ENCODE measurements around the gene RADIL.
A peak's percentile ranks its signal among the peaks of the same experiment; 100 is the strongest.

The RADIL gene, protein sequence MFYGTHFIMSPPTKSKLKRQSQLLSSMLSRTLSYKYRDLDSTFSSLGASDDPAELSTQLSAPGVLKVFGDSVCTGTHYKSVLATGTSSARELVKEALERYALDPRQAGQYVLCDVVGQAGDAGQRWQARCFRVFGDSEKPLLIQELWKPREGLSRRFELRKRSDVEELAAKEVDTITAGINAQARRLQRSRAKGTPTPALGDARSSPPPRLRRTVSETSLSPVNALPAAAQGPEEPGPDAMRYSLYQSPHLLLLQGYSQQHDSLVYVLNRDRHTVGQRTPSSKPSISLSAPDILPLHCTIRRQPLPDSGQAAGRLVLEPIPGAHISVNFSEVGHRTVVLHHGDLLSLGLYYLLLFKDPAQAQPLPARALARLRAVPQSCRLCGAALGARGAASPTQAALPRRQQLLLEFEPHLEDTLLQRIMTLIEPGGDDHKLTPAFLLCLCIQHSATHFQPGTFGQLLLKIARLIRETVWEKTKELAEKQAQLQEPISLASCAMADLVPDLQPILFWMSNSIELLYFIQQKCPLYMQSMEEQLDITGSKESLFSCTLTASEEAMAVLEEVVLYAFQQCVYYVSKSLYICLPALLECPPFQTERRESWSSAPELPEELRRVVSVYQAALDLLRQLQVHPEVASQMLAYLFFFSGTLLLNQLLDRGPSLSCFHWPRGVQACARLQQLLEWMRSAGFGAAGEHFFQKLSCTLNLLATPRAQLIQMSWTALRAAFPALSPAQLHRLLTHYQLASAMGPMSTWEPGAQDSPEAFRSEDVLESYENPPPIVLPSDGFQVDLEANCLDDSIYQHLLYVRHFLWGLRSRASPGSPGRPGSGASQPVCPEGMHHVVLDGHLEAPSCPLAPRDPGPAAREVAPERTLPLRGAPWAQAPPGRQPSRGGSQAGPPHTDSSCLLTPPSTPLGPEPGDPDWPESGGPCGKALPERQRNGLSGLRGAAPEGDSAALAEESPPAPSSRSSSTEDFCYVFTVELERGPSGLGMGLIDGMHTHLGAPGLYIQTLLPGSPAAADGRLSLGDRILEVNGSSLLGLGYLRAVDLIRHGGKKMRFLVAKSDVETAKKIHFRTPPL

DNA sequence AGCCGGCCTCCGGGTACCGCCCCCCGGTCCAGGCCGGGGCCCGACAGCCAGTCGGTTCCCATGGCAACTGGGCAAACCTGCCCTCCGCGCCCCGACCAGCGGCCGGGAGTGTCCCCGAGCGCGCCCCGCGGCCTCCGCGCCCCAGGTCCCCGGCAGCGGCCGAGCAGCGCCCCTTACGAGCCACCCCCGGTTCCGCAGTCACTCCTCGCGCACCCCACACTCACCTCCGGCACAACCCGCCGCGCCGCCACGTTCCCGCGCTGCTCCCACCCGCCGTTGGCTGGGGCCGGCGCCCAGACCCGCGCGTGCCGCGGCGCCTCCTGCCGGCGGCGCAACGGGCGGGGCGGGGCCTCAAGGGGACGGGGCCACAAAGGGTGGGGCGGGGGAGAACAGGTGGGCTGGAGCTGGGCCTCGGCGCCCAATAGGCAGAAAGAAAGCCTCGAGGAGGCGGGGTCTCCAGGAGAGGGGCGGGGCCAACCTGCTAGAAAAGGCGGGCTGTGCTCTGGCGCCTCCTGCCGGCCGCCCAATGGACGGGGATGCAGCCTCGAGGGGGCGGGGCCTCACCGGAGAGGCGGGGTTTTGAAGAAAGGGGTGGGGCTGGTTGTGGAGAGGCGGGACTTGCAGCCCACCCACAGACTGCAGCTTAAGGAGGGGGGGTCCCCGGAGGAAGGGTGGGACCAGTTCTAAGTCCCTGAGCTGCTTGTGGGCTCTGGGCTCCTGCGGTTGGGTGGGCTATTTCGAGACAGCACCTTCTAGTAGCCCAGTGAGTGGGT, at the start of gene RADIL:
RADIL (minus strand) TSS at position 345 of the 773 bp plus-strand sequence. CDS start 5,577 bp downstream, outside the sequence.
- Mint-ChIP-seq H3K4me1 (peaks cover 11% of the 10 kb centered on the region), H3K9me3 (no peaks in the 10 kb centered on the region), H3K36me3 (ENCODE audit: low read depth) (no peaks in the 10 kb centered on the region), H3K4me3 (peak within 1 kb of the TSS; percentile 53), H3K27ac (no peak within 1 kb of the TSS), H3K27me3 (peaks cover 32% of the 10 kb centered on the region)
- ATAC-seq = peak; percentile 93
- DNase-seq = peak; percentile 93

DNA sequence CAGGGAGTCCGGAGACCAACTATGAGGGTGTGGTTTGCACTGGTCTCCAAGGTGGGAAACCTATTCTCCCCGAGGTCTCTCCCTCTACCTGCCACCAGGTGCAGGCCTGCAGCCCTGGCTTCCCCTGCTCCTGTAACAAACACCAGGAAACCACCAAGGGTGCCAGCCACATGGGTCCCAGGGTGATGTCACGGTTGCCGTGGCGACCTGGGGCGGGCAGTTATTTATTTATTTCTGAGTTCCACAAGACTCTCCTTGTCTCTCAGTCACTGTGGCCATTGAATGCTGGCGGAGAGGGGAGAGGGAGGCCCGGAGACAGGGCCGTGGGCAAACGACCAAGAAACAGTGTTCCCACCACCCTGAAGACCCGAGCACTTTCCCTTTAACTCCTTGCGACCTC, 48.4 kb upstream of the RADIL start:
- no peaks in the 10 kb centered on the region for H3K36me3 Mint-ChIP-seq (ENCODE audit: low read depth)
- no peaks in the 10 kb centered on the region for H3K9me3 Mint-ChIP-seq
- no peak overlapping the region for H3K27ac Mint-ChIP-seq
- peaks cover 2% of the 10 kb centered on the region for H3K27me3 Mint-ChIP-seq
- no peak for DNase-seq
- H3K4me3 Mint-ChIP-seq = no peak overlapping the region
- no peak for ATAC-seq
- no peaks in the 10 kb centered on the region for H3K4me1 Mint-ChIP-seq

DNA sequence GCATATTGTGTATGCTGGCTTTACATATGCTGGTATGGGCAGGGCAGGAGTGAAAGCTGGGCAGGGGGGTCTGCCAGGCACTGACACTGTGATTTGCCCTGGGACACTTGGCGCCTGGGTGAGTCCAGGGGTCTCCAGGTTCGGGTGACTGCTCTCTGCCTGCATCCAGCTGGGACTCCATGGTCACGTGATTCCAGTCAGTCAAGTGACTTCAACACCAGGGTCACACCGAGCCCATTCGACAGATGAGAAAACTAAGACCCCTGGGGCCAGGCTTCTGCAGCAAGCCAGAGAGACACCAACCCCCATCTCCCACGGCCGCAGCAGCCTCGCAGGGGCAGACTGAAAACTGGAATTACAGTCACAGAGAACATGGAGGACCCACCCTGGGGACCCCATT, 45.5 kb upstream of the RADIL start:
- Mint-ChIP-seq H3K4me1 (no peaks in the 10 kb centered on the region), H3K9me3 (no peaks in the 10 kb centered on the region), H3K36me3 (ENCODE audit: low read depth) (no peaks in the 10 kb centered on the region), H3K27ac (no peak overlapping the region), H3K4me3 (no peak overlapping the region), H3K27me3 (peaks cover 2% of the 10 kb centered on the region)
- no peak for ATAC-seq
- DNase-seq = no peak

DNA sequence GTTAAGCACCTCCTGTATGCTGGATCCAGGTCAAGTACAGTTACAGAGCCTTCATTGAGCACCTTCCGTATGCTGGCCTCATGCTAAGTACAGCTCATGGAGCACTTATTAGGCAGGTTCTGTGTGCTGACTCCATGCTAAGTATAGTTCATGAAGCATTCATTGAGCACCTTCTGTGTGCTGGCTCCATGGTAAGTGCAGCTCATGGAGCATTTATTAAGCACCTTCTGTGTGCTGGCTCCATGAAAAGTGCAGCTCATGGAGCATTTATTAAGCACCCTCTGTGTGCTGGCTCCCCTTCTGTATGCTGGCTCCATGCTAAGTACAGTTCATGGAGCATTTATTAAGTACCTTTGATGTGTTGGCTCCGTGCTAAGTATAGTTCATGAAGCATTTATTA, 44.9 kb upstream of the RADIL start:
- ATAC-seq (no peak), DNase-seq (no peak)
- H3K4me1 Mint-ChIP-seq = no peaks in the 10 kb centered on the region
- H3K27me3 Mint-ChIP-seq = peaks cover 2% of the 10 kb centered on the region
- H3K27ac Mint-ChIP-seq = no peak overlapping the region
- H3K9me3 Mint-ChIP-seq = no peaks in the 10 kb centered on the region
- H3K36me3 Mint-ChIP-seq (ENCODE audit: low read depth) = no peaks in the 10 kb centered on the region
- no peak overlapping the region for H3K4me3 Mint-ChIP-seq

DNA sequence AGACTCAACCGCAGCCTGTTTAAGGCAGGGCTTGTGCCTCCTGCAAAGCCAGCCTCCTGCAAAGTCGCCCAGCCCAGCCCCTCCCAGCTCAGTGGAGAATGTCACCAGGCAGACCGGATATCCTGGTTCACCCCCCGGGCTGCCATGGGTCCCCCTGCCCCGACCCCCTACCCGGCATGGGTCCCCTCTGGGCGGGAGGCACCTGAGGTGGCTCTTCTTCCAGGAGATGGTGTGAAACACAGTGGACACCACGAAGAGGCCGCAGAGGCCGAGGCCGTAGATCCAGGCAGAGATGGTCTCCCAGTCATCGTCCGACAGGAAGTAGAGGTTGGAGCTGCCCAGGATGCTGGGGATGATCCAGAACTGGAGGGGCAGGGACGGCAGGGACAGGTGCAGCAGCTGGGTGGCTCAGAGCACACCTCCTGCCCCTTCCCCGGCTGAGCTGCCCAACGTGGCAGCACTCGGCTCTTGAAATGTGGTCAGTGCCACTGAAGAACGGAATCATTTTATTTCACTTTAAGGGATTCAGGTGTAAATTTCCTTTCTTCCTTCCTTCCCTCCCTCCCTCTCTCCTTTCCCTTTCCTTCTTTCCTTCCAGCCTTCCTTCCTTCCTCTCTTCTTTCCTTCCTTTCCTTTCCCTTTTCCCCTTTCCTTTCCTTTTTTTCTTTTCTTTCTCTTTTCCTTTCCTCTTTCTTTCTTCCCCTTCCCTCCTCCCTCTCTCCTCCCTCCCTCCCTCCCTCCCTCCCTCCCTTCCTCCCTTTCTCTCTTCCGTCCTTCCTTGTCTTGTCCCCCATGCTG, 36.7 kb upstream of the RADIL start:
- no peak for ATAC-seq
- H3K9me3 Mint-ChIP-seq = no peaks in the 10 kb centered on the region
- no peak overlapping the region for H3K4me3 Mint-ChIP-seq
- no peaks in the 10 kb centered on the region for H3K4me1 Mint-ChIP-seq
- H3K36me3 Mint-ChIP-seq (ENCODE audit: low read depth) = no peaks in the 10 kb centered on the region
- DNase-seq = no peak
- peaks cover 4% of the 10 kb centered on the region for H3K27me3 Mint-ChIP-seq
- no peak overlapping the region for H3K27ac Mint-ChIP-seq

DNA sequence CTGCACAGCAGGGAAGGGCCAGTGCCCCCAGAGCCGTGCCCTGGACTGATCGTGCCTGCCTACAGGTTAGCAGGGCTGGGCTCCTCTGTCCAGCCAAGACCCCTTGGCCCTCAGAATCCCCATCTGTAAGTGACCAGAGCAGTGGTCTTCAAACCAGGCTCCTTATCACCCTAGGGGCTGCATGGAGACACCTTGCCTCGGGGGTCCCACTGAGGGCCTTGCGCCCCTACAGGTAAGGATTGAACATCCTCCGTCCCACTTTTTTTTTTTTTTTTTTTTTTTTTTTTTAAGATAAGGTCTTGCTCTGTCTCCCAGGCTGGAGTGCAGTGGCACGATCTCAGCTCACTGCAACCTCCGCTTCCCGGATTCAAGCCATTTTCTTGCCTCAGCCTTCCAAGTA, 32.6 kb upstream of the RADIL start:
- H3K36me3 Mint-ChIP-seq (ENCODE audit: low read depth) = no peaks in the 10 kb centered on the region
- ATAC-seq = no peak
- no peak for DNase-seq
- H3K9me3 Mint-ChIP-seq = no peaks in the 10 kb centered on the region
- H3K27me3 Mint-ChIP-seq = peaks cover 1% of the 10 kb centered on the region
- no peak overlapping the region for H3K27ac Mint-ChIP-seq
- no peak overlapping the region for H3K4me3 Mint-ChIP-seq
- H3K4me1 Mint-ChIP-seq = no peaks in the 10 kb centered on the region

DNA sequence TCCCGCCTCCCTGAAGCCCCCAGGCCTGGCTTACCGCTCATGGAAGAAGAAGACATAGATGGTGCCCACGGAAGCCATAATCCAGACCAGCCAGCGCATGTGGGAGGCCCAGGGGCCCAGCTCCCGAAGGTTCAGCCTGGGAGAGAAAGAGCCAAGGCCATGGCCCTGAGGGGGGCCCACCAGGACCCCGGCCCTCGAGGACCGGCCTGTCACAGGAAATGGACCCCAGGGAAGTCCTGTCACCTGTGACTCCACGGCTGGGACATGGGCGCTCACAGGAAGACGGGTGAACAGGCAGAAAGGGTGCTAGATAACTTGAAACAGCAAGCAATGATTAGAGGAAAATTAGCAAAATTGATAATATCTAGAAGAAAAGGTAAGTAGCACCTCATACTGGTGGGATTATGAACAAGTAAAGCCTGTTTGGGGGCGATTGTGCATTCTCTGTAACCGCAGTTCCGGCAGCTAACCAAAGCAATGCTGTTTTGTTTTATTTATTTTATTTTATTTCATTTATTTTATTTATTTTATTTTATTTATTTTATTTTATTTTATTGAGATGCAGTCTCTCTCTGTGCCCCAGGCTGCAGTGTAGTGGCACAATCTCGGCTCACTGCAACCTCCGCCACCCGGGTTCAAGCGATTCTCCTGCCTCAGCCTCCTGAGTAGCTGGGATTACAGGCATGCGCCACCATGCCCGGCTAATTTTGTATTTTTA, 27.8 kb upstream of the RADIL start:
- DNase-seq = no peak
- Mint-ChIP-seq H3K9me3 (no peaks in the 10 kb centered on the region), H3K4me1 (no peaks in the 10 kb centered on the region), H3K36me3 (ENCODE audit: low read depth) (no peaks in the 10 kb centered on the region), H3K27me3 (no peaks in the 10 kb centered on the region), H3K27ac (no peak overlapping the region), H3K4me3 (no peak overlapping the region)
- ATAC-seq = no peak

DNA sequence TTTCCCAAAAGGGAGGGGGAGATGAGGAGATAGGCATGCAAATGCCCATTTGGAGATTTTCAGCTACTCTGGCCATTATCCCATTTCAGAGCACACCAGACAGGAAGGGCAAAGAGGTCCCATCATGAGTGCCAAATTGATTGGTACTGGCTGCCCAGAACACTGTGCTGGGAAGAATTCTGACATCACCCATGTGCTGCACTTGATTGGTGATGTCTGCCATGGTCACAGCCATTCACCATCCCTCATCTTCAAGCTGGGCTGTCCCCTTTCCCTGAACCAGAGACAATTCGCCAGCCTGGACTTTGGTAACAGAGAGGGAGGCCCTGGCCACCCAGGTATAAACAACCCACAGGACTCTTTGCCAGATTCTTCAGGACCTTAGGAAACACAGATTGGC, 23.2 kb upstream of the RADIL start:
- no peaks in the 10 kb centered on the region for H3K9me3 Mint-ChIP-seq
- no peaks in the 10 kb centered on the region for H3K4me1 Mint-ChIP-seq
- no peak for DNase-seq
- ATAC-seq = no peak
- H3K36me3 Mint-ChIP-seq (ENCODE audit: low read depth) = no peaks in the 10 kb centered on the region
- no peak overlapping the region for H3K27ac Mint-ChIP-seq
- no peak overlapping the region for H3K4me3 Mint-ChIP-seq
- peaks cover 3% of the 10 kb centered on the region for H3K27me3 Mint-ChIP-seq

DNA sequence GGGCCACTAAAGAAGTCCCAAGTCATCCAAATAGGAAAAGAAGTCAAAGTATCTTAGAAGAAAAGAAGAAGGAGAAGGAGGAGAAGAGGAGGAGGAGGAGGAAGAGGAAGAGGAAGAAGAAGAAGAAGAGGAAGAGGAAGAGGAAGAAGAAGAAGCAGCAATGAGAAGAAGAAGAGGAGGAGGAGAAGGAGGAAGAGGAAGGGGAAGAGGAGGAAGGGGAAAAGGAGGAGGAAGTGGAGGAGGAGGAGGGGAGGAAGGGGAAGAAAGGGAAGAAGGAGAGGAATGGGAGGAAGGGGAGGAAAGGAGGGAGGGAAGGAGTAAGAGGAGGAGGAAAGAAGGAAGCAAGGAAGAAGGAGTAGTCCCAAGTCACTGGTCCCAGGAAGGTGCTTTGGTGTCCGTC, 21.7 kb upstream of the RADIL start:
- Mint-ChIP-seq H3K4me3 (no peak overlapping the region), H3K27me3 (peaks cover 3% of the 10 kb centered on the region), H3K4me1 (no peaks in the 10 kb centered on the region), H3K27ac (no peak overlapping the region), H3K9me3 (no peaks in the 10 kb centered on the region), H3K36me3 (ENCODE audit: low read depth) (no peaks in the 10 kb centered on the region)
- DNase-seq (no peak), ATAC-seq (no peak)

DNA sequence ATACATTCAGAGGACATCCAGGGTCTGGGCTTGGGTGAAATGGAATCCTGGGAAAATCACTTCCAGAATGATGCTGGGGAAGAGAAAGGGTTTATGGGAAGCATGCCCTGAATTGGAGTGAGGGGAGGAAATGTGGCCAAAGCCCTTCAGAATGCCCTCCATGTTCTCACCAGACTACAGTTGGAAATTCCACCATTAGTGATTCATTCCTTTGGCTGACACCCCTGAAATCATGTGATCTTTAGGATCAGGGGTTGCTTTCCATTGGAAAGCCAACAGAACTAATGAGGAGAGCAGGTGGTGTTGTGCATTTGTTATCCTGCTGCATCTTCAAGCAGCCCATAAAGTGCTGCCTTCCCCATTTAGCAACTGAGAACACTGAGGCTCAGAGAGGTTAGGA, 20.8 kb upstream of the RADIL start:
- Mint-ChIP-seq H3K4me1 (no peaks in the 10 kb centered on the region), H3K27ac (no peak overlapping the region), H3K27me3 (peaks cover 3% of the 10 kb centered on the region), H3K36me3 (ENCODE audit: low read depth) (no peaks in the 10 kb centered on the region), H3K4me3 (no peak overlapping the region), H3K9me3 (no peaks in the 10 kb centered on the region)
- ATAC-seq (no peak), DNase-seq (no peak)

DNA sequence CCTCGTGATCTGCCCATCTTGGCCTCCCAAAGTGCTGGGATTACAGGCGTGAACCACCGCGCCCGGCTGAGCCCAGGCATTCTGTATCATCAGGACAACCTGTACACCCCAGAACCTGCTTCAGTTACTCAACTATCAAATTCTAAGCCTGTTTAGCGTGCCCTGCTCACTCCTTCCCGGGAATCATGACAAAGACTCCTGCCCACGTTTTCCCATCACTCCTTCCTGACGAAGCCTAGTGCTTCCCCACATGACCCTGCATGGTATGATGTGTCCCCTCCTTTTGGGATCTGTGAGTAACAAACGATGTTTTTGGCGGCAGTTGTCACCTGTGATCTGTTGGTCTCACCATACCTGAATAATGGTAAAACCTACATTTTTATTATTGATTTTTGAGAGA, 12.2 kb upstream of the RADIL start:
- no peaks in the 10 kb centered on the region for H3K36me3 Mint-ChIP-seq (ENCODE audit: low read depth)
- H3K9me3 Mint-ChIP-seq = peaks cover 7% of the 10 kb centered on the region
- no peak overlapping the region for H3K27ac Mint-ChIP-seq
- no peaks in the 10 kb centered on the region for H3K27me3 Mint-ChIP-seq
- no peak overlapping the region for H3K4me3 Mint-ChIP-seq
- DNase-seq = no peak
- no peak for ATAC-seq
- H3K4me1 Mint-ChIP-seq = no peaks in the 10 kb centered on the region

DNA sequence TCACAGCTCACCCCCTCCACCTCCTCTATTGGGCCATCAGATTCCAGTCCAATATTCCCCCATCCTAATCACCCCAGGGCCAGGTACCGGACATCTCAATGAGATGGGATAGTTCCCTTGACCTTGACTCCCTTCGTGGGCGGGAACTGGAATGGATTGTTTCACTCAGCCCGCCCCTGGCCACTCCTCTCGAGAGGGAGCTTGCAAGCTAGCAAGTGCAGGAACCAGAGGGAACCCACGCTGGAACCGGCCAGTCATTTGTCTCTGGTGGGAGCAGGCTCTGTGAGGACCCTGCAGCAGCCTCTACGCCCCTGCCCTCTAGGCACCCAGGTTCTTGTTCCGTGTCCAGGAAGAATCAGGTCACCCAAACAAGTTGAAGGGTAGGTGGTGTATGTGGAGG, 11.0 kb upstream of the RADIL start:
- no peak overlapping the region for H3K4me3 Mint-ChIP-seq
- ATAC-seq = no peak
- peaks cover 7% of the 10 kb centered on the region for H3K9me3 Mint-ChIP-seq
- H3K27me3 Mint-ChIP-seq = no peaks in the 10 kb centered on the region
- no peak for DNase-seq
- H3K36me3 Mint-ChIP-seq (ENCODE audit: low read depth) = no peaks in the 10 kb centered on the region
- H3K27ac Mint-ChIP-seq = no peak overlapping the region
- no peaks in the 10 kb centered on the region for H3K4me1 Mint-ChIP-seq

DNA sequence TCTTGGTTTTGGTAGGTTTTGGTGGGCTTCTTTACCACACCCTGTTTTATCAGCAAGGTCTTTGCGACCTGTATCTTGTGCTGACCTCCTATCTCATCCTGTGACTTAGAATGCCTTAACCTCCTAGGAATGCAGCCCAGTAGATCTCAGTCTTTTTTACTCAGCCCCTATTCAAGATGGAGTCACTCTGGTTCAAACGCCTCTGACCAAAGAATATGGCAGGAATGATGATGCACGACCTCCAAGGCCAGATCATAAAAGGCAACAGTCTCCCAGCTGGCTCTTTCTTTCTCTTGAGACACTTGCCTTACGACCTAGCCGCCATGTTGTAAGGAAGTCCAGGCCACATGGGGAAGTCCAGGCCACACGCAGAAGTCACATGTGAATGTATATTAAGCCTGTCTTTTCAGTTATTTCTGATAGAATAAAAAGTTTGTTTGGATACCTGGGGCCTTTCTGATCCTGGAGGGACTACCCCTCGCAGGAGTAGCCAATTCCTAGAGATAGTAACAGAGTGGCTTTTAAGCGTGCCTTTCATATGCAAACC, 10.5 kb upstream of the RADIL start:
- no peak overlapping the region for H3K4me3 Mint-ChIP-seq
- no peaks in the 10 kb centered on the region for H3K36me3 Mint-ChIP-seq (ENCODE audit: low read depth)
- ATAC-seq (no peak), DNase-seq (no peak)
- peaks cover 7% of the 10 kb centered on the region for H3K9me3 Mint-ChIP-seq
- H3K4me1 Mint-ChIP-seq = no peaks in the 10 kb centered on the region
- no peak overlapping the region for H3K27ac Mint-ChIP-seq
- peaks cover 3% of the 10 kb centered on the region for H3K27me3 Mint-ChIP-seq
